Stimulated activated CD8-positive, alpha-beta memory T cell treated with anti-CD3 and anti-CD28 coated beads, Interleukin-15, amount 100 ng/mL, for 48 hours (primary cell): Measurements from ENCODE around the gene CC2D2A.
A peak's percentile ranks its signal among the peaks of the same experiment; 100 is the strongest.

Source experiments
- DNase-seq, 2 donors: peaks; one replicate each; pipeline ENCODE4 v3.0.0-alpha.2; 2020; ENCODE audit warnings: low read depth in 2 of 2

Gene CC2D2A

GRCh38 chr4:15648600-15648999 lies 178.9 kb downstream of the CC2D2A start:
- no peak for DNase-seq

GRCh38 chr4:15649914-15650545 lies 180.3 kb downstream of the CC2D2A start:
- DNase-seq = peak in 1 of 2 donors; percentile 12
